LoVo (cell line): ENCODE measurements around the gene ETDC.
"Not testable (repeated sequence)": the region's sequence is repeated elsewhere in the genome, so short reads cannot be mapped to it uniquely, and the experiment has no call there.

Source experiments
- DNase-seq: peaks from one replicate; pipeline ENCODE4 v3.0.0-alpha.2; 2016; ENCODE audit warnings: low spot score

Gene ETDC

GRCh38 chrX:135309430-135309923 lies at the start of gene ETDC:
Gene ETDC (plus strand): TSS chrX:135309480. CDS start chrX:135309480, 0 bp downstream.
- DNase-seq: no peak

- DNase-seq: not testable (repeated sequence)
These were observed 48.3 kb upstream of the ETDC start for GRCh38 chrX:135260976-135261375.

GRCh38 chrX:135263376-135263775 lies 45.9 kb upstream of the ETDC start:
- DNase-seq: not testable (repeated sequence)

GRCh38 chrX:135264206-135264605 lies 45.1 kb upstream of the ETDC start:
- DNase-seq: no peak

- no peak for DNase-seq
These were observed 36.1 kb upstream of the ETDC start for GRCh38 chrX:135273162-135273561.

GRCh38 chrX:135275973-135276372 lies 33.3 kb upstream of the ETDC start:
- DNase-seq: no peak

- DNase-seq: no peak
These were observed 21.9 kb upstream of the ETDC start for GRCh38 chrX:135287266-135287823.

GRCh38 chrX:135295238-135295943 lies 13.9 kb upstream of the ETDC start:
- no peak for DNase-seq

GRCh38 chrX:135295944-135296305 lies 13.4 kb upstream of the ETDC start:
- DNase-seq: no peak

- DNase-seq: no peak
These were observed 6.9 kb upstream of the ETDC start for GRCh38 chrX:135302269-135302873.

GRCh38 chrX:135304741-135305140 lies 4.5 kb upstream of the ETDC start:
- DNase-seq: no peak

GRCh38 chrX:135307171-135307570 lies 2.1 kb upstream of the ETDC start:
- no peak for DNase-seq

GRCh38 chrX:135308345-135308855 lies 880 bp upstream of the ETDC start:
- DNase-seq: no peak

- no peak for DNase-seq
These were observed 6.6 kb downstream of the ETDC start for GRCh38 chrX:135315864-135316263.

- DNase-seq: no peak
These were observed 15.2 kb downstream of the ETDC start for GRCh38 chrX:135324463-135324862.

- DNase-seq: not testable (repeated sequence)
These were observed 15.9 kb downstream of the ETDC start for GRCh38 chrX:135325036-135325818.

GRCh38 chrX:135327299-135327698 lies 18.0 kb downstream of the ETDC start:
- no peak for DNase-seq

GRCh38 chrX:135328421-135329005 lies 19.2 kb downstream of the ETDC start:
- DNase-seq: no peak

GRCh38 chrX:135330706-135331105 lies 21.4 kb downstream of the ETDC start:
- DNase-seq: no peak

- DNase-seq: no peak
These were observed 22.2 kb downstream of the ETDC start for GRCh38 chrX:135331525-135331924.

- DNase-seq: no peak
These were observed 31.6 kb downstream of the ETDC start for GRCh38 chrX:135340831-135341230.

GRCh38 chrX:135345107-135345589 lies 35.9 kb downstream of the ETDC start:
- DNase-seq: peak; percentile 26
